Left renal pelvis (tissue), 4 donors: Measurements from ENCODE around the gene LZTS3. TPM values are rescaled to one million over a fixed set of nuclear protein-coding genes. Genes with fewer than 3 reads are reported as not detected.
A peak's percentile ranks its signal among the peaks of the same experiment; 100 is the strongest.
"Not testable (repeated sequence)": the region's sequence is repeated elsewhere in the genome, so short reads cannot be mapped to it uniquely, and the experiment has no call there.

Experiments
- DNase-seq, 4 donors: peaks; one replicate each; pipeline ENCODE4 v3.0.0-alpha.2; 2013; ENCODE audit warnings: low read depth in 4 of 4, low spot score in 3 of 4
- polyA plus RNA-seq, 4 donors: library from polyadenylated mRNA; unstranded; fragments of 120-200 nt; gene quantifications; one replicate each; pipeline ENCODE4 v1.2.1, GENCODE V29; 2013; ENCODE audit not compliant: insufficient read length in 4 of 4

Gene LZTS3
- polyA plus RNA-seq, 4 donors, result 4.9 to 20.9 (median 13.3) TPM

DNA sequence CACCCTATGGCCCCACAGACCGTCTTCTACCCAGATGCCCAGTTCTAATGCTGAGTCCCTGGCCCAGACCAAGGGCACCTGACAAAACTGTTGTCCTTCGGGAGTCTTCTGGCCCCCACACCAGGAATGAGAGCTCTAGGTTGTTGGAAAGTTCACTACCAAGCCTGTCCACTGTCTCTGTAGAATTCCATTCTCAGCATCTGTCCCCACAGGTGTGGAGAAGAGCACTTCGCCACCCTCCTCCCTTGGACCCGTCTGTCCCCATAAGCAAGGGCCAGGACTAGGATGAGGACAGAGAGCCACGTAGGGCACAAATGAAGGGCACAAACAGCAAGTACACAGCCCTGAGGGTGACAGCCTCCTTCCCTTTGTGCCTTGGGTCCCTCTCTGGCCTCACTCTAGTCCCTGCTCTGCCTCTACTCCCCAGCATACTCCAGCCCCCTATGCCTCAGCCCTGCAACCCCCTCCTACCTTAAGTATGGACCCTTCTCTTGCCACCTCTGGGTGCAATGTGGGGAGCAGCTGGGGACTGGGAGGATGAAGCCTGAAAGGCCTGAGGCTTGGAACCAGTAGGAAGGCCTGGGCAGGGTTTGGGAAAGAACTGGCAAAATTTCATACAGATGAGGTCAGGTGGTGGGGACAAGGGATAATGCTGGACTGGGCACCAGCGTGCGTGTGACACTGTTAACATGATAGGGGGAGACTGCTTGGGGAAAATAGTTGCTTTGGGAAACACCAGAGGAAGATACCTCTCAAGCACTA lies 4.3 kb downstream of the LZTS3 start:
- DNase-seq, result no peak

DNA sequence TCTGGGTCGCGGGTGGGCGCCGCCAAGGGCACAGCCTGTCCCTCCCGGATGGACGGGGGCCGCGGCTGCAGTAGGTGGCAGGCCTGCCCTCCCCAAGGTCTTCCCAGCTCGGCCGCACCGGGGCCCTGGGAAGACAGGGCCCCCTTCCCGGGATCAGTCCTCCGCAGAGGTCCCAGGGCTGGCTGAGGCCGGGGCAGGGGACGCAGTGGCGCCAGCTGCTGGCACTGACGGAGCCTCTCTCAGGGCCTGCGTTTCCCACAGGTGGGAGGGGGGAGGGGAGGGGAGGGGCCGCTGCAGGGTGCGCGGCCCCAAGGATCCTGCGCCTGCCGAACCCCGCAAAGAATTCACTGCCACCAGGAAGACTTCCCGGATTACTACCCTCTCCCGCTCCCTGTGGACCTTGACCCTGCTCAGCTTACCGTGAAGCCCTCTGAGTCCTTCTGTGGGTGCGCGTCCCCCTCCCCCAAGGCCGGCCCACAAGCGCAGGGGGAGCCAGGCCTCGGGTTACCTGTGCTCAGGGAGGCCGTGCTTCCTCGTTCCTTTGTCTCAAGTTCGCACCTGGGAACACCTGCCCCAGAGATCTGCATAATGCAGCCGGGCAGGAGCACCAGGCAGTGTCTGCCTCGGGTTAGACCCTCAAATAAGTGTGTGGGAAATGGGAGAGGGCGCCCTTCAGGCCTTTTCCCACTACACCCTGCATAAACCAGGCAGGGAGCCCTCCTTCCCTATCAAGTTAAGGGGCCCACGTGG lies 5.1 kb downstream of the LZTS3 start:
- DNase-seq, result peak in 2 of 4 donors; percentile 21 to 52

DNA sequence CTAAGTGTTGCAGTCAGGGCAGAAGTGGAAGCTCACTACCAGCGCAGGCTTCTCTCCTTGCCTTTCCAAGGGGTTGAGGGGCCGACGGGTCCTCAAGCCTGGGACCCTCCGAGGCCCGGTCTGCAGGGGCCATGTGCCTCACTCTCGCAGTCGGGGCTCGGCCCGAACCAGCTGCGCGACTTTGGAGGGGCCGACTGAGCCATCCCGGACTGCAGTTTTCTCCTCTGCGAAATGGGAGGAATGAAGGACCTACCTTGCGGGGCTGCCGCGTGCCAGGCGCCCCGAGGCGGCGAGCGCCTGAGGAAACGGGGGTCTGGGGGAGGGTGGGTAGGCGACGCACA lies 5.6 kb downstream of the LZTS3 start:
- DNase-seq, result no peak

DNA sequence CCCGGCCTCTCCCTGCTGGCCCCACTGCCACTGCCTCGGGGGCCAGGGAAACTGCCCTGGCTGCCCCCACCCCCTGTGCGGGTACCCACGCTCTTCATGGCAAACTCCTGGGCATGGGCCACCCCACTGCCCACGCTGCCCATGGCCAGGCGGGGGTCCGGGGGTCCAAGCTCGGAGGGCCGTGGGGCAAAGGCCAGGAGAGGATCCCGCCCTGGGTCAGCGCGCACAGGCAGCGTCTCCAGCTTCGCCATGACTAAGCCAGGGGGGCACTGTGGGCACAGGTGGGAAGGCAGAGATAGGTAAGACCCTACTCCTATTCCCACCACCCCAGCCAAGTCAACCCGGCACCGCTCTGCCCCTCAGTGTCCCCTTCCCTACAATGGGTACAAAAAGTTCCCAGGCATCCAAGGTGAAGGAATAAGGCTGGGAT lies 6.4 kb downstream of the LZTS3 start:
- DNase-seq, result no peak

DNA sequence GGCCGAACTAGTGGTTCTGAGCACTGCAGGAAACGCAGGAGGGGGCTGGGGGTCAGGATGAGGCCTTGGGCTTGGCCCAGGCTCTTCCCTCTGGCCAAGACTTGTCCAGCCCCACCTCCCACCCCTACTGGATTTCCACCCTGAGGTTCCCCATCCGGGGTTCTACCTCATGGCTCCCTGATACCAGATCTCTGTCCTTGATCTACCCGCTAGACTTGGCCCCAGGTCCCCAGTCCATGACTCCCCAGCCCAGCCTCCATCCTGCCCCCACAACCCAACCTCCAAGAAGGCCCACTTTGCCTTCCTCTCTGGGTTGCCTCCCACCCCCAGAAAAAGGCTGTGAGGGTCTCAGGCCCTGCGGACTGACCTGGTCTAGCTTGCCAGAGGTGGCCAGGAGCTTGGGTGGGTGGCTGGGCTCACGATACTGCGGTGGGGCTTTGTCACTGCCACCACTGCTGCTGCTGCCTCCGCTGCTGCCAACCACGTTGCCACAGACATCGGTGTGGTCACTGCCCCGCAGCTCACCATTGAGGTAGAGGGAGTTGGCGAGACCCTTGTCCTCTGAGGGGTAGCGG lies 6.9 kb downstream of the LZTS3 start:
- no peak for DNase-seq

DNA sequence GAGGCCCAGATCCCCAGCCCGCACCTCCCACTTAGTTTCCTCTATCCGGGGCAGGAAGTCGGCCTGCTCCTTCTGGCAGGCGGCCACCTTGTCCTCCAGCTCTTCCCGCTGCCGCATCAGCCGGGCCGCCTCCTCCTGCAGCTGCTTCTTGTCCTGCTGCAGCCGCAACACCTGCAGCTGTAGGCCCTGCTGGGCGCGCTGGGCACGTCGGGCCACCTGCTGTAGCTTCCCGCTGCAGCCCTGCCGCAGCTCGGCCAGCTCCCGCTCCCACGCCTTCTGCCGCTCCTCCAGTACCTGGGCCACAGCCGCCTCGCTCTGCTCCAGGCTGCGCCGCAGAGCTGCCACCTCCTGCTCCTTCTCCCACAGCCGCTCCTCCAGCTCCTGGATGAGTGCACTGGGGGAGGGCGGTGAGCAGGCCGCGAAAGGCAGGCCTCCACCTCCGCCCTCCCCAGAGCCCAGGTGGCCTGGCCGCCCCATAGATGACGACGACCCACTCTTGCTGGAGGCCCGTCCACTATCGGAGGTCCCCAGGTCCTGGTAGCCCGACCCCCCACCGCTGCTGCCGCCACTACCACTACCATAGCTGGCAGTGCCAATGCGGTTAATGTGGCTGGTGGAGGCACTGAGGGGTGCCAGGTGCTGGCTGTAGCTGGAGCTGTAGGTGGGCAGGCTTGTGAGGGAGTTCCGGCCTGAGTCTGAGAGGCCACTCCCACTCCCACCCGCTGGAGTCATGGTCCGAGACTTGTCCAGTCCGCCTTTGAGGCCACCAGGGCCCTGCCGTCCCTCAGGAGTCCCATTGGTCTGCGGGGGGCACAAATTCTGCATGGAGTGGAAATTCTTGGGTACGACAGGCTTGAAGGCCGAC lies 7.6 kb downstream of the LZTS3 start:
- DNase-seq, result peak in 1 of 4 donors; percentile 22

DNA sequence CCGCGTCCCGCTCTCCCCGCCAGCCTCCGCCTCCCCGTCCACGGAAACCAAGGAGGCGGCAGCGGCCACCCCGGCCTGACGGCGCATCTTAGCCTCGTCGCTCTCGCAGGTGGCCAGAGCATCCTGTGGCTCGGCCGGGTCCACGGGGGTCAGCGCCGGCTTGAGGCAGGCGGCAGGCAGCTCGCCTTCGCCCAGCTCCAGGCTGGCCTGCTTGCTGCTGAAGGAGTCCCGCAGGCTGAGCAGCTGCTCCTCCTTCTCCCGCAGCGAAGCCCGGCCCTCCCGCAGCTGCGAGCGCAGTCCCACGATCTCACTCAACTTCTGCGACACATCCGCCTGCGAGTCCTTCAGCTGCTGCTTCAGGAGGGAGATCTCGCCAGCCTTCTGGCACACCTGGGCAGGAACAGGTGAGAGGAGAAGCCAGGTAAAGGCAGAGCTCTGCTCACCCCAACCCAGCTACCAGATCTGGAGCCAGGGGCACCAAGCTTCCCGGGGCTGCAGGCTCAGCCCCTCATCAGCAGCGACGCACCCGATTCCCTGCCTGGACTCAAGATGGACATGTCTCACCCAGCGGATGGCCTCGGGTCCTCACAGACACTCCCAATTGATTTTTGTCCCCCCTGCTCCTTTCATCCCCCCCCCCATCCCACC lies 8.5 kb downstream of the LZTS3 start:
- DNase-seq, result no peak

DNA sequence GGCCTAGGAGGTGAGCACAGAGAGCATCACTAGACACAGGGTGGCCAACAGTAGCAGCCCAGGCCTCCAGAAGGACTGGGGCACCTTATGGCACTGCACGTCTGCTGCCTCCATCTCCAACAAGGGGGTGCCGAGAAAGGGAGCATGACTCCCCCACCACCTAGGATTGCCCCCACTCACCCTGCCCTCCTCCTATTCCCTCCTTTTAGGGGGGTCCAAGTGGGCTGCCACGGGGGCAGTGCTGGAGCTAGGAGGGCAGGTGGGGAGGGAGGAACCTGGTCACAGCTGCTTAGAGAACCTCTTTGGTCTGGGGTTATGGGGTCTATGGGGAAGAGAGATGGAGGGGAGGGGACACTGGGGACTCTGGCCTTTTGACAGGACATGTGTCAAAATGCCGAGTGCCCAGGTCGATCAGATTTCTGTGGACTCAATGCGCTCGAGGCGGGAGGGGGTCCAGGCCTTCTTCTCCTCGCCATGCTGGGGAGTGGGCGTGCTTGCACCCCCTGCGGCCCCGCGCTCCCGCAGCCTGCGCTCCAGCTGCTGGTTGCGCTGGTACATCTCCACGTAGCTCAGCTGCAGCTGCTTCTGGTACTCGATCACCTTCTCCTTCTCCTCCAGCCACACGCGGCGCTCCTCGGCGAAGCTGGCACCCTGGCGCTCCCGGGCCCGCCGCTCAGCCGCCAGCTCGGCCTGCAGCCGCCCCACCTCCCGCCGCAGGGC lies 9.1 kb downstream of the LZTS3 start:
- no peak for DNase-seq

DNA sequence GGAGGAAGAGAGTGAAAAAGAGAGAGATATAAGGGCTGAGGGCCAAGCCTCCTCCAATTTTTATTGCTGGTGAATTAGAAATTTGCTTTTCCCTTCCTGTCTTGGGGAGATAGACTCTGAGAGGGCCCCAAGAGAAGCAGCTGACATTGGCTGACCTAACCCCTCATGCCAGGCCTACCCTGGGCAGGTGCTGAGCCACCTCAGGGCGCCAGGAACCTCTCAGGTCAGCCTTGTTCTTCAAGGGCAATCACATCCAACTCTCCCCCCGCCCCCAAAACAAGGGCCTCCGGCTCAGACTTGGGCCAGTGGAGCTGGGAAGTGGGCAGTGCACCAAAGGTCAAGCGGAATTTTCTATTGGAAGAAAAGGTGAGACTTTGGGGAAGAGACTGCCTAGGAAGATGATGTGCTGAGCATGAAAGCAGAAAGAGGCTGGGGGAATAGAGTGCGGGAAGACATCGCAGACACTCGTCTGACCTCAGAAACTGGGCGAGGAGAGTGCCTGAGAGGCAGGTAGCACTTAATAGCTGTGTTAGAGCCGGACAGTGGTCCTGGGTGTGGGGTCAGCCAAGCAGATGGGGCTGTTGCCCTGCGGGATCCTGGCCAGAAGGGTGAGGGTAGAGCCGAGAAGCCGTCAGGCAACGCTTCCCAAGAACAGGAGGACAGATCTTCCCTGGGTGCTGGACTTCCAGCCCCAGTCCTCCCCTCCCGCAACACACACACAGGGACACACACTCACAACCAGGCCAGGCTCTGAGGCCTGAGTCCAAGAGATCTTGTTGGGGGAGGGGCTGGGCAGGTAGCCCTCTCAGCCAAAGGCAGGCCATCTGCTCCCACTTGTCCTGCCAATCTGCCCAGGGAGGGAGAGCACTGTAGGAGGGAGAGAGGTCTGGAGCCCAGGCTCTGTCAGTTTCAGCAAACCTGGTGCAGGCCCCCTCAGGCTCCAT lies 10.0 kb downstream of the LZTS3 start:
- DNase-seq, result no peak

DNA sequence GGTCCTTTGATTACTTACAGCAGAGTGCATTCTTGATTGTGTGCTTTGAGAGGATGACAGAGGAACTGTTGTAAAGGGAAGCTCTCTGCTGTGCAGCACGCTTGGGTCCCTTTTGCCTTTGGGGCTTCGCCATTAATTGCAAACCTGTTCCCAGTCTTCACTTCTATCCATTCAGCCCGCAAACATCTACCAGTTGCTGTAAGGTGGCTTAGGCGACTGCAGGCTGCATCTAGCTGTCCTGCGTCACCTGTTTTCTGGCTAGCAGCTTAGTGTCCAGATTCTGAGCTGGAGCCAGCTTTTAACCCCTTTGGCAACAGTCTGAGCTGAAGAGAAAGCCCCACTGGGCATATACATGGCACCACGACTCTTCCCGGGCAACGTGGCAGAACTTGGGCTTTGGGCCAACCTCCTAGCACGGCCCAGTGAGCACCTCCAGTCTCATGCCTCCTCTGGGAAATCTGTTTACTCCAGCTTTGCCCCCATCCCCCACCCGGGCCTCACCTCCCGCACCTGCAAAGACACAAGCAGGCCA lies 11.2 kb downstream of the LZTS3 start:
- DNase-seq, result peak in 2 of 4 donors; percentile 39 to 45

DNA sequence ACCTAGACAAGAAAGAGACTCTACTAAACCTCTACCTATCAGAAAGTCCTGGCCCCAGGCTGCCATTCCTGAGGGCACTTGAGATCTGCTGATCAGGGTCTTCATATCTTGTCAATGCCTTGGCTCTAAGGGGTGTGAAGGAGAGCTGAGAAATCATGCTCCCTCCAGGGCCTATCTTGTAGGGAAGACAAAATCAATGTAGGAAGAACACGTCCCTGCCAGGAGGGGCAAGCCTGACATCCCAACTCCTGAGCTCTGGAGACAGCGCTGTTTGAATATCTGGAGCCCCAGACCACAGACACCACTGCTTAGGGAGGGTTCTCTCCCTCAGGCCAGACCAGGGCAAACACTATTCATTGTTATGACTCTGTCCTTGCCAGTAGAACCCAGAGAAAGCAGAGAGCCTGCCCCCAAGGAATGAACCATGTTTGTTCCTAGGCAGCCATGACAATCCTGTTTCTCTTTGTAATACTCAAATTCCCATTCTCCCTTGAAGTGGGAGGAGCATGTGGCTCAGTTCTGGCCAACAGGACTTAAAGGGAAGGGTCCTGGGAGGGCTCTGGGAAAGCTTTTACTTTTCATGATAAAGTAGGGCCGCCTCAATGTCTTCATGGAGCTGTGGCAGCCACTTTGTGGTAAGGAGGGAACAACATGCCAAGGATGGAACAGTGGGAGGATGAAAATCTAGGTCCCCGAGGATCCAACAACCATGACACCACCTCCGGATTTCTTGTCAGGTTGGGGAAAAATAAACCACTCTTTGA lies 11.9 kb downstream of the LZTS3 start:
- DNase-seq, result no peak

DNA sequence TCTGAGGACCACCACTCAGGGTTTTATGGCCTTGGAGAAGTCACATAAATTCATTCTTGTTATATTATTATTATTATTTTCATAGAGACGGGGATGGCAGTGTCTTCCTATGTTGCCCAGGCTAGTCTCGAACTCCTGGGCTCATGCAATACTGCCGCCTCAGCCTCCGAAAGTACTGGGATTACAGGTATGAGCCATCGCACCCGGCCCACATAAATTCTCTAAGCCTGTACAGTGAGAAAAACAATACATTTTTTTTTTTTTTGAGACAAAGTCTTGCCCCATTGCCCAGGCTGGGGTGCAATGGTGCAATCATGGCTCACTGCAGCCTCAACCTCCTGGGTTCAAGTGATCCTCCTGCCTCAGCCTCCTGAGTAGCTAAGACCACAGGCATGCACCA lies 12.9 kb downstream of the LZTS3 start:
- no peak for DNase-seq

DNA sequence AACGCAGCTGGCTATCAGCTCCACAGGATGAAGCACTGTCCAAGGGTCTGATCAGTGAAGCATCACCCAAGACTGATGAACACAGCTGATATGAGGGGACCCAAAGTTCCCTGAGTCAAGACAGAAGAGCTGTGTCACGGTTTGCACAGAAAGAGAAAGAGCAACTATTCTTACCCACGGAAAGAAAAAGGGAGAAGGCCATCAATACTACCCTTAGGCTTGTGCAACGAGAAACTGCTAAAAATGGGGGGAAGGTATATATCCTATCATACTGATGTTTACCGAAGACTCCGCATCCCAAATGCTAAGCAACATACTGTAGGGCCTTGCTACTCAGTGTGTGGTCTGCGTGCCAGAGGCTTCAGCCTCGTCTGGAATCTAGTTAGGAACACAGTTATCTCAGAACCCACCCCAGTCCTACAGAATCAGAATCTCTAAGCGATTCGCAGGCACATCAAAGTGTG lies 14.3 kb downstream of the LZTS3 start:
- no peak for DNase-seq

DNA sequence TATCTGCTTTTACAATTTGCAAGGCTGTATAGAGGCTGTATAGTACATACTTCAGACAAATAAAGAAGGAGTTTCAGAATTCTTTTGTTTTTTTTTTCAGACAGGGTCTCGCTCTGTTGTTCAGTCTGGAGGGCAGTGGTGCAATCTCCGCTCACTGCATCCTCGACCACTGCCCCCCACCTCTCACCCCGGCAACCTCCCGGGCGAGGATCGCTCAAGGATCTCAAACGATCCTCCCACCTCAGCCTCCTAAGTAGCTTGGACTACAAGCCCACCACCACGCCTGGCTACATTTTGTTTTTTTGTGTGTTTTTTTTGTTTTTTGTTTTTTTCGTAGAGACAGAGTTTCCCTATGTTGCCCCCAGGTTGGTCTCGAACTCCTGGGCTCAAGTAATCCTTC lies 15.5 kb downstream of the LZTS3 start:
- DNase-seq, result no peak

DNA sequence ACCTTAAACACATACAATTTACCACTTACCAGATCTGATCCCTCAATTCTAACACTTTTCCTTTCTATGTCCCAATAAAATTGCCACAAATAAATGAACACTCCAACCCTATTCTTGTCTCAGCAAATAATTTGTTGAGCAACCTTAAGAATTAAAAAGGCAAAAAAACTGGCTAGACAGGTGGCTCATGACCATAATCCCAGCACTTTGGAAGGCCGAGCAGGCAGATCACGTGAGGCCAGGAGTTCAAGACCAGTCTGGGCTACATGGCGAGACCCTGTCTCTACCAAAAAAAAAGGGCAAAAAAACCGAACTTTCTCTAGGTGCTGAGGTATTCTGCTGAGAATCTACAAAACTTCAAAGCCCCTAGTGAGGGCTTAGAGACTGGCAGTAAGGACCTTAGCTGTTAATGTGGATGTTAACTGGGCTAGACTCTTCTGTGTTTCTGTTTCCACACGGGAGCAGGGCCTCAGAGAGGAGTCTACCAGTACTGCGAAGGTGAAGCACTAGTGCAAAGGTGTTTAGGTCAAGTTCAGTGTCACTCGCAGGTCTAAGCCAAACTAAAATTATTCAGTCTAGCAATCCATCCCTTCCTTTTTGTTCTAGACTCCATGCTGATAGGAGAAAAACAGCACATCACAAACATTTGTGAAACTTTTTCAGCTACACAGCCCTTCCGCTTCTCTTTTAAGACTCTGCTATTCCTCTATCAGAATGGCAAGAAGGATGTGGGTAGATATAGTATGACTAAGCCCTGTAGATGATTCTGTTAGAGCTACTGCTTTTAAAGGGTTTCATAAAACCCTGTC lies 16.3 kb downstream of the LZTS3 start:
- no peak for DNase-seq

DNA sequence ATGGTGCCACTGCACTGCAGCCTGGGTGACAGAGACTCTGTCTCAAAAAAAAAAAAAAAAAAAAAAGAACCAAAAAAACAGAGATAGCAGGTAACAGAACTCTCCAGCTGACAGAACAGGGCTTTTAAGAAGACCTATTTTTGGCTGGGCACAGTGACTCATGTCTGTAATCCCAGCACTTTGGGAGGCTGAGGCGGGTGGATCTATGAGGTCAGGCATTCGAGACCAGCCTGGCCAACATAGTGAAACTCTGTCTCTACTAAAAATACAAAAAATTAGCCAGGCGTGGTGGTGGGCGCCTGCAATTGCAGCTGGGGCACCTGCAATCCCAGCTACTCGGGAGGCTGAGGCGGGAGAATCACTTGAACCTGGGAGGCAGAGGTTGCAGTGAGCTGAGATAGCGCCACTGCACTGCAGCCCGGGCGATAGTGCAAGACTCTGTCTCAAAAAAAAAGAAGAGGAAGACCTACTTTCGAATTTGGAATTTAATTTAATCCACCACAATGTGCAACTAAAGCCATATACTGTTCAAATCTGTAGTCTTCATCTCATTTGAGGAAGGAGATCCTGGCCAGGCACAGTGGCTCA lies 21.2 kb downstream of the LZTS3 start:
- not testable (repeated sequence) for DNase-seq
